Measurements from ENCODE around the gene KCNMA1. TPM values are rescaled to one million over a fixed set of nuclear protein-coding genes. Genes with fewer than 3 reads are reported as not detected.

The KCNMA1 gene
- total RNA-seq, 4 donors from 2014 or later = 4.6 to 10.5 (median 7.8) TPM

- 86% methylated on average over 7 of the region's 7 CpGs for WGBS
- no peaks in the 10 kb centered on the region for H3K4me1 ChIP-seq
- peaks cover 13% of the 10 kb centered on the region for H3K27me3 ChIP-seq
- H3K4me3 ChIP-seq = no peak overlapping the region
- TF ChIP-seq POLR2A (IDR thresholded peaks at IDR 0.05) (no peak), EP300 (IDR thresholded peaks at IDR 0.05) (no peak), CTCF (IDR thresholded peaks at IDR 0.05) (no peak), POLR2AphosphoS5 (IDR thresholded peaks at IDR 0.05) (no peak)
- no peak for DNase-seq (ENCODE audit: low spot score in 2 of 2)
- no peaks in the 10 kb centered on the region for H3K36me3 ChIP-seq
- no peak overlapping the region for H3K27ac ChIP-seq
- no peaks in the 10 kb centered on the region for H3K9me3 ChIP-seq
Observed at GRCh38 chr10:77201135-77202106, 436.2 kb downstream of the KCNMA1 start.

GRCh38 chr10:77197544-77197943, 440.1 kb downstream of the KCNMA1 start:
- Histone ChIP-seq H3K4me1 (no peaks in the 10 kb centered on the region), H3K9me3 (no peaks in the 10 kb centered on the region), H3K27ac (no peak overlapping the region), H3K27me3 (peaks cover 18% of the 10 kb centered on the region), H3K36me3 (no peaks in the 10 kb centered on the region), H3K4me3 (no peak overlapping the region)
- WGBS = 87% methylated on average over 12 of the region's 12 CpGs
- DNase-seq (ENCODE audit: low spot score in 2 of 2) = no peak
- TF ChIP-seq POLR2A (IDR thresholded peaks at IDR 0.05) = no peak
- no peak for TF ChIP-seq POLR2AphosphoS5 (IDR thresholded peaks at IDR 0.05)
- TF ChIP-seq CTCF (IDR thresholded peaks at IDR 0.05) = no peak
- no peak for TF ChIP-seq EP300 (IDR thresholded peaks at IDR 0.05)

GRCh38 chr10:77196614-77197013, 441.0 kb downstream of the KCNMA1 start:
- 84% methylated on average over 2 of the region's 2 CpGs for WGBS
- no peaks in the 10 kb centered on the region for H3K36me3 ChIP-seq
- H3K4me1 ChIP-seq = no peaks in the 10 kb centered on the region
- no peak overlapping the region for H3K27ac ChIP-seq
- H3K27me3 ChIP-seq = peaks cover 25% of the 10 kb centered on the region
- TF ChIP-seq POLR2AphosphoS5 (IDR thresholded peaks at IDR 0.05) (no peak), CTCF (IDR thresholded peaks at IDR 0.05) (no peak), POLR2A (IDR thresholded peaks at IDR 0.05) (no peak), EP300 (IDR thresholded peaks at IDR 0.05) (no peak)
- H3K4me3 ChIP-seq = no peak overlapping the region
- H3K9me3 ChIP-seq = no peaks in the 10 kb centered on the region
- no peak for DNase-seq (ENCODE audit: low spot score in 2 of 2)

GRCh38 chr10:77195101-77195500, 442.5 kb downstream of the KCNMA1 start:
- no peak overlapping the region for H3K27ac ChIP-seq
- no peak for DNase-seq (ENCODE audit: low spot score in 2 of 2)

More at GRCh38 chr10:77195101-77195500, 442.5 kb downstream of the KCNMA1 start:
- peaks cover 28% of the 10 kb centered on the region for H3K27me3 ChIP-seq
- H3K4me3 ChIP-seq = no peak overlapping the region
- no peaks in the 10 kb centered on the region for H3K9me3 ChIP-seq
- WGBS = 54% methylated on average over 2 of the region's 2 CpGs
- H3K36me3 ChIP-seq = no peaks in the 10 kb centered on the region
- TF ChIP-seq POLR2AphosphoS5 (IDR thresholded peaks at IDR 0.05) = no peak
- no peak for TF ChIP-seq POLR2A (IDR thresholded peaks at IDR 0.05)
- TF ChIP-seq CTCF (IDR thresholded peaks at IDR 0.05) = no peak
- TF ChIP-seq EP300 (IDR thresholded peaks at IDR 0.05) = peak; percentile 45
- H3K4me1 ChIP-seq = no peaks in the 10 kb centered on the region
